SK-N-SH treated with all-trans-retinoic acid at 6 μM for 48 hours (cell line): ENCODE results near the gene CLEC1A.

Source experiments
- ATAC-seq: fragments of 200-7000 bp; cut with Tn5 transposase; 3 replicates; pipeline ENCODE4 v1.9.1; 2020; ENCODE audit warnings: mild to moderate bottlenecking, moderate library complexity
- ARNTL ChIP-seq: fragments of 450-650 bp; formaldehyde crosslinking; IDR thresholded peaks from 2 replicates; pipeline ENCODE4 v1.5.0; 2020; ENCODE audit warnings: low read depth, mild to moderate bottlenecking, moderate library complexity, borderline replicate concordance
- BACH2 ChIP-seq: fragments of 250-450 bp; sonication (Bioruptor Pico); IDR thresholded peaks from 2 replicates; pipeline ENCODE4 v1.9.0; 2021; ENCODE audit warnings: mild to moderate bottlenecking, borderline replicate concordance
- CREB5 ChIP-seq: fragments of 250-450 bp; sonication (Bioruptor Pico); IDR thresholded peaks from 2 replicates; pipeline ENCODE4 v1.5.1; 2020; ENCODE audit warnings: low read depth, mild to moderate bottlenecking, moderate library complexity
- CSDC2 ChIP-seq: fragments of 250-450 bp; sonication (Bioruptor Pico); IDR thresholded peaks from 2 replicates; pipeline ENCODE4 v1.5.0; 2020; ENCODE audit warnings: mild to moderate bottlenecking, moderate library complexity
- CSRNP3 ChIP-seq: fragments of 250-450 bp; sonication (Bioruptor Pico); IDR thresholded peaks from 2 replicates; pipeline ENCODE4 v1.5.1; 2021; ENCODE audit warnings: mild to moderate bottlenecking, moderate library complexity
- ESRRG ChIP-seq: fragments of 250-450 bp; sonication (Bioruptor Pico); IDR thresholded peaks from 2 replicates; pipeline ENCODE4 v1.6.1; 2021; ENCODE audit warnings: mild to moderate bottlenecking
- ISL1 ChIP-seq: fragments of 250-450 bp; sonication (Bioruptor Pico); IDR thresholded peaks from 2 replicates; pipeline ENCODE4 v2.1.2; 2022; ENCODE audit warnings: mild to moderate bottlenecking, moderate library complexity
- OSR1 ChIP-seq: fragments of 250-450 bp; sonication (Bioruptor Pico); IDR thresholded peaks from 2 replicates; pipeline ENCODE4 v1.8.0; 2022; ENCODE audit warnings: moderate library complexity, mild to moderate bottlenecking, inconsistent platforms
- PATZ1 ChIP-seq: fragments of 250-450 bp; sonication (Bioruptor Pico); IDR thresholded peaks from 2 replicates; pipeline ENCODE4 v1.8.0; 2020; ENCODE audit warnings: mild to moderate bottlenecking, moderate library complexity, borderline replicate concordance
- PPARA ChIP-seq: fragments of 250-450 bp; sonication (Bioruptor Pico); IDR thresholded peaks from 2 replicates; pipeline ENCODE4 v1.5.0; 2020; ENCODE audit warnings: mild to moderate bottlenecking, borderline replicate concordance
- RARB ChIP-seq: fragments of 250-450 bp; sonication (Bioruptor Pico); IDR thresholded peaks from 2 replicates; pipeline ENCODE4 v1.8.0; 2021; ENCODE audit warnings: mild to moderate bottlenecking, moderate library complexity
- SNAI2 ChIP-seq: fragments of 250-450 bp; sonication (Bioruptor Pico); IDR thresholded peaks from 2 replicates; pipeline ENCODE4 v1.5.0; 2020; ENCODE audit warnings: mild to moderate bottlenecking, moderate library complexity
- TCF4 ChIP-seq: fragments of 250-450 bp; sonication (Bioruptor Pico); IDR thresholded peaks from 2 replicates; pipeline ENCODE4 v1.8.0; 2021; ENCODE audit warnings: mild to moderate bottlenecking, moderate library complexity, borderline replicate concordance
- TOX ChIP-seq: fragments of 250-450 bp; sonication (Bioruptor Pico); IDR thresholded peaks from 2 replicates; pipeline ENCODE4 v1.8.0; 2021; ENCODE audit warnings: mild to moderate bottlenecking, moderate library complexity, borderline replicate concordance
- ZC3H10 ChIP-seq: fragments of 250-450 bp; sonication (Bioruptor Pico); IDR thresholded peaks from 2 replicates; pipeline ENCODE4 v1.5.1; 2021; ENCODE audit warnings: mild to moderate bottlenecking, moderate library complexity
- ZFP3 ChIP-seq: fragments of 250-450 bp; sonication (Bioruptor Pico); IDR thresholded peaks from 2 replicates; pipeline ENCODE4 v1.5.0; 2020; ENCODE audit warnings: mild to moderate bottlenecking, moderate library complexity
- ZFP30 ChIP-seq: fragments of 450-650 bp; formaldehyde crosslinking; IDR thresholded peaks from 2 replicates; pipeline ENCODE4 v1.5.0; 2022; ENCODE audit warnings: mild to moderate bottlenecking, moderate library complexity
- ZNF565 ChIP-seq: fragments of 450-650 bp; formaldehyde crosslinking; conservative IDR thresholded peaks from 2 replicates; pipeline ENCODE4 v1.5.0; 2020; ENCODE audit warnings: low read depth, mild to moderate bottlenecking, moderate library complexity
- ZNF70 ChIP-seq: fragments of 450-650 bp; formaldehyde crosslinking; IDR thresholded peaks from 2 replicates; pipeline ENCODE4 v1.5.0; 2020; ENCODE audit warnings: mild to moderate bottlenecking, moderate library complexity

The CLEC1A gene

GRCh38 chr12:10067942-10068341 lies 30.8 kb downstream of the CLEC1A start:
- no peak for ATAC-seq
- TF ChIP-seq ARNTL (no peak), TCF4 (no peak), CREB5 (CRISPR knock-in tag) (no peak), RARB (CRISPR knock-in tag) (no peak), CSDC2 (CRISPR knock-in tag) (no peak), ESRRG (CRISPR knock-in tag) (no peak), CSRNP3 (CRISPR knock-in tag) (no peak), SNAI2 (no peak), ZNF565 (CRISPR knock-in tag) (no peak), ZC3H10 (CRISPR knock-in tag) (no peak), PATZ1 (CRISPR knock-in tag) (no peak), ZNF70 (no peak), PPARA (CRISPR knock-in tag) (no peak), BACH2 (CRISPR knock-in tag) (no peak)

GRCh38 chr12:10067264-10067663 lies 31.5 kb downstream of the CLEC1A start:
- ATAC-seq = no peak
- no peak for TF ChIP-seq CSDC2 (CRISPR knock-in tag)

GRCh38 chr12:10065241-10065640 lies 33.5 kb downstream of the CLEC1A start:
- ATAC-seq = no peak
- TF ChIP-seq ZFP30 (CRISPR knock-in tag) (no peak), ZC3H10 (CRISPR knock-in tag) (no peak), ISL1 (CRISPR knock-in tag) (no peak), TCF4 (no peak), TOX (no peak), OSR1 (no peak), CSRNP3 (CRISPR knock-in tag) (no peak), ZNF70 (no peak), ZFP3 (CRISPR knock-in tag) (no peak), RARB (CRISPR knock-in tag) (no peak), CSDC2 (CRISPR knock-in tag) (no peak), ESRRG (CRISPR knock-in tag) (no peak), PATZ1 (CRISPR knock-in tag) (no peak), BACH2 (CRISPR knock-in tag) (no peak), ARNTL (no peak), PPARA (CRISPR knock-in tag) (no peak)

GRCh38 chr12:10058387-10058786 lies 40.4 kb downstream of the CLEC1A start:
- TF ChIP-seq ISL1 (CRISPR knock-in tag) (no peak), CSDC2 (CRISPR knock-in tag) (no peak), ZFP3 (CRISPR knock-in tag) (no peak), CREB5 (CRISPR knock-in tag) (no peak)
- ATAC-seq = no peak
